ENCODE data around the gene PARD3B. TPM values are rescaled to one million over a fixed set of nuclear protein-coding genes. Genes with fewer than 3 reads are reported as not detected.

Gene PARD3B
- total and polyA plus RNA-seq, 2 of the 13 experiments (the other 11 are each of a cell fraction or from before 2014, with no cell fraction given): 0.71 to 2.3 TPM

DNA sequence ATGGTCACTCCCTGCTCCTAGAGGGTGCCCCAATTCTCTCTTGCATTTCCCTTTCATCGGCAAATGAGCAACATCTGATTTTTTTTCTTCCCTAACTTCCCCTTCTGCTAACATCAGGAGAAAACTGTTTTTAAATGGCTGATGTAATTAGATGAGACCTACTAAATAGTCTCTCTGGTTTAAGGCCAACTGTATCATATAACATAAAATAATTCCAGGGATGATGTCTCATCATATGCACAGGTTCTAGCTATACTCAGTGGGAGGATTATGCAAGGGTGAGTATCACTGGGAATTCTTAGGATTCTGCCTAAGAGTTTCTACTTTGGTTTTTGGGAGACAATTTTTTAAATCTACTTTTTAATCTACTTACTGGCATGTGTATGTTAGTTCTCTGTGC, 193.4 kb downstream of the PARD3B start:
- Histone ChIP-seq H3K4me1 (ENCODE audit: insufficient read depth, low read length) (no peaks in the 10 kb centered on the region), H2AFZ (ENCODE audit: low read length) (no peak overlapping the region), H3K4me2 (ENCODE audit: low read depth, low read length) (no peak overlapping the region), H3K4me3 (replicated peaks in 1 of 3; ENCODE audit: insufficient read depth in 1 of 3, low read depth in 2 of 3, low read length in 3 of 3) (no peak overlapping the region), H3K79me2 (ENCODE audit: insufficient read depth, low read length) (no peaks in the 10 kb centered on the region), H3K9ac (ENCODE audit: insufficient read depth, low read depth, low read length) (no peak overlapping the region), H3K36me3 (replicated peaks in 1 of 2; ENCODE audit: control insufficient read depth in 1 of 2, insufficient read depth in 2 of 2, low read length in 2 of 2) (no peaks in the 10 kb centered on the region), H4K20me1 (ENCODE audit: insufficient read depth, low read length) (no peaks in the 10 kb centered on the region), H3K9me3 (ENCODE audit: low read length) (peaks cover 81% of the 10 kb centered on the region), H3K27ac (ENCODE audit: extremely low read length, insufficient read depth, low read length) (no peak overlapping the region), H3K27me3 (ENCODE audit: control insufficient read depth in 1 of 2, insufficient read depth in 2 of 2, low read length in 2 of 2) (no peaks in the 10 kb centered on the region)
- ChIA-PET CTCF (ENCODE audit: low intra/inter-chr PET ratio, low total read pairs) (no interaction called here), POLR2A (no interaction called here)
- ATAC-seq: no peak
- FAIRE-seq: no peak
- intact Hi-C loops (cut with micrococcal nuclease; ENCODE audit: unreplicated experiment): no loop called here
- in situ Hi-C loops (cut with HindIII; ENCODE audit: extremely low pct_ligation_motif_present, low pct_unique_long_range_greater_than_20kb): no loop called here
- WGBS (ENCODE audit: low lambda C conversion rate): 74% methylated on average over 1 of the region's 1 CpG
- BruUV-seq (replicated peaks): no TSS peak
- no peak for DNase-seq (ENCODE audit: low spot score)
- no peak for TF ChIP-seq ZNF839 (CRISPR knock-in tag; IDR thresholded peaks at IDR 0.05; ENCODE audit: borderline replicate concordance)
- TF ChIP-seq, protein P1, sequence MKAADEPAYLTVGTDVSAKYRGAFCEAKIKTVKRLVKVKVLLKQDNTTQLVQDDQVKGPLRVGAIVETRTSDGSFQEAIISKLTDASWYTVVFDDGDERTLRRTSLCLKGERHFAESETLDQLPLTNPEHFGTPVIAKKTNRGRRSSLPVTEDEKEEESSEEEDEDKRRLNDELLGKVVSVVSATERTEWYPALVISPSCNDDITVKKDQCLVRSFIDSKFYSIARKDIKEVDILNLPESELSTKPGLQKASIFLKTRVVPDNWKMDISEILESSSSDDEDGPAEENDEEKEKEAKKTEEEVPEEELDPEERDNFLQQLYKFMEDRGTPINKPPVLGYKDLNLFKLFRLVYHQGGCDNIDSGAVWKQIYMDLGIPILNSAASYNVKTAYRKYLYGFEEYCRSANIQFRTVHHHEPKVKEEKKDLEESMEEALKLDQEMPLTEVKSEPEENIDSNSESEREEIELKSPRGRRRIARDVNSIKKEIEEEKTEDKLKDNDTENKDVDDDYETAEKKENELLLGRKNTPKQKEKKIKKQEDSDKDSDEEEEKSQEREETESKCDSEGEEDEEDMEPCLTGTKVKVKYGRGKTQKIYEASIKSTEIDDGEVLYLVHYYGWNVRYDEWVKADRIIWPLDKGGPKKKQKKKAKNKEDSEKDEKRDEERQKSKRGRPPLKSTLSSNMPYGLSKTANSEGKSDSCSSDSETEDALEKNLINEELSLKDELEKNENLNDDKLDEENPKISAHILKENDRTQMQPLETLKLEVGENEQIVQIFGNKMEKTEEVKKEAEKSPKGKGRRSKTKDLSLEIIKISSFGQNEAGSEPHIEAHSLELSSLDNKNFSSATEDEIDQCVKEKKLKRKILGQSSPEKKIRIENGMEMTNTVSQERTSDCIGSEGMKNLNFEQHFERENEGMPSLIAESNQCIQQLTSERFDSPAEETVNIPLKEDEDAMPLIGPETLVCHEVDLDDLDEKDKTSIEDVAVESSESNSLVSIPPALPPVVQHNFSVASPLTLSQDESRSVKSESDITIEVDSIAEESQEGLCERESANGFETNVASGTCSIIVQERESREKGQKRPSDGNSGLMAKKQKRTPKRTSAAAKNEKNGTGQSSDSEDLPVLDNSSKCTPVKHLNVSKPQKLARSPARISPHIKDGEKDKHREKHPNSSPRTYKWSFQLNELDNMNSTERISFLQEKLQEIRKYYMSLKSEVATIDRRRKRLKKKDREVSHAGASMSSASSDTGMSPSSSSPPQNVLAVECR (CRISPR knock-in tag; IDR thresholded peaks at IDR 0.05; ENCODE audit: borderline replicate concordance): no peak
- TF ChIP-seq ZNF530 (CRISPR knock-in tag; IDR thresholded peaks at IDR 0.05; ENCODE audit: low read depth): no peak
- TF ChIP-seq ZNF180 (CRISPR knock-in tag; IDR thresholded peaks at IDR 0.05; ENCODE audit: borderline replicate concordance, low read depth): no peak
- TF ChIP-seq SRY (CRISPR knock-in tag; IDR thresholded peaks at IDR 0.05): no peak
- TF ChIP-seq ZBTB8A (CRISPR knock-in tag; IDR thresholded peaks at IDR 0.05; ENCODE audit: borderline replicate concordance, low read depth): no peak
- no peak for TF ChIP-seq CENPT (CRISPR knock-in tag; IDR thresholded peaks at IDR 0.05; ENCODE audit: low read depth)
- TF ChIP-seq ZNF747 (CRISPR knock-in tag; IDR thresholded peaks at IDR 0.05; ENCODE audit: borderline replicate concordance): no peak
- TF ChIP-seq, protein P2, sequence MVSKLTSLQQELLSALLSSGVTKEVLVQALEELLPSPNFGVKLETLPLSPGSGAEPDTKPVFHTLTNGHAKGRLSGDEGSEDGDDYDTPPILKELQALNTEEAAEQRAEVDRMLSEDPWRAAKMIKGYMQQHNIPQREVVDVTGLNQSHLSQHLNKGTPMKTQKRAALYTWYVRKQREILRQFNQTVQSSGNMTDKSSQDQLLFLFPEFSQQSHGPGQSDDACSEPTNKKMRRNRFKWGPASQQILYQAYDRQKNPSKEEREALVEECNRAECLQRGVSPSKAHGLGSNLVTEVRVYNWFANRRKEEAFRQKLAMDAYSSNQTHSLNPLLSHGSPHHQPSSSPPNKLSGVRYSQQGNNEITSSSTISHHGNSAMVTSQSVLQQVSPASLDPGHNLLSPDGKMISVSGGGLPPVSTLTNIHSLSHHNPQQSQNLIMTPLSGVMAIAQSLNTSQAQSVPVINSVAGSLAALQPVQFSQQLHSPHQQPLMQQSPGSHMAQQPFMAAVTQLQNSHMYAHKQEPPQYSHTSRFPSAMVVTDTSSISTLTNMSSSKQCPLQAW (CRISPR knock-in tag; IDR thresholded peaks at IDR 0.05): no peak
- TF ChIP-seq NONO (IDR thresholded peaks at IDR 0.05): no peak
- no peak for TF ChIP-seq NONO (CRISPR knock-in tag; conservative IDR thresholded peaks at IDR 0.05)
- TF ChIP-seq, protein P3, sequence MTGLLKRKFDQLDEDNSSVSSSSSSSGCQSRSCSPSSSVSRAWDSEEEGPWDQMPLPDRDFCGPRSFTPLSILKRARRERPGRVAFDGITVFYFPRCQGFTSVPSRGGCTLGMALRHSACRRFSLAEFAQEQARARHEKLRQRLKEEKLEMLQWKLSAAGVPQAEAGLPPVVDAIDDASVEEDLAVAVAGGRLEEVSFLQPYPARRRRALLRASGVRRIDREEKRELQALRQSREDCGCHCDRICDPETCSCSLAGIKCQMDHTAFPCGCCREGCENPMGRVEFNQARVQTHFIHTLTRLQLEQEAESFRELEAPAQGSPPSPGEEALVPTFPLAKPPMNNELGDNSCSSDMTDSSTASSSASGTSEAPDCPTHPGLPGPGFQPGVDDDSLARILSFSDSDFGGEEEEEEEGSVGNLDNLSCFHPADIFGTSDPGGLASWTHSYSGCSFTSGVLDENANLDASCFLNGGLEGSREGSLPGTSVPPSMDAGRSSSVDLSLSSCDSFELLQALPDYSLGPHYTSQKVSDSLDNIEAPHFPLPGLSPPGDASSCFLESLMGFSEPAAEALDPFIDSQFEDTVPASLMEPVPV (CRISPR knock-in tag; IDR thresholded peaks at IDR 0.05): no peak
- no peak for TF ChIP-seq ZNF577 (CRISPR knock-in tag; IDR thresholded peaks at IDR 0.05; ENCODE audit: borderline replicate concordance, low read depth)
- no peak for TF ChIP-seq ZNF569 (CRISPR knock-in tag; IDR thresholded peaks at IDR 0.05; ENCODE audit: borderline replicate concordance)
- TF ChIP-seq CHD2 (IDR thresholded peaks at IDR 0.05; ENCODE audit: low read depth, low read length): no peak
- no peak for TF ChIP-seq ZSCAN21 (CRISPR knock-in tag; IDR thresholded peaks at IDR 0.05; ENCODE audit: borderline replicate concordance)

Measured in HepG2 (cell line).